Mesodermal cell (in vitro differentiated cells): ENCODE measurements around the gene PRKCA.
"Not testable (repeated sequence)": the region's sequence is repeated elsewhere in the genome, so short reads cannot be mapped to it uniquely, and the experiment has no call there.

ENCODE experiments used
- H3K27ac ChIP-seq: 2 replicates; pipeline ENCODE4 v1.7.0; 2013; ENCODE audit warnings: mild to moderate bottlenecking, low read depth, low read length, moderate library complexity; ENCODE audit not compliant: severe bottlenecking
- H3K36me3 ChIP-seq: 2 replicates; pipeline ENCODE4 v1.7.1; 2013; ENCODE audit warnings: mild to moderate bottlenecking, low read length, moderate library complexity; ENCODE audit not compliant: control insufficient read depth, insufficient read depth
- H3K4me1 ChIP-seq: one replicate; pipeline ENCODE4 v1.7.1; 2013; ENCODE audit warnings: mild to moderate bottlenecking, low read length; ENCODE audit not compliant: insufficient read depth, control insufficient read depth, poor library complexity, severe bottlenecking
- H3K4me3 ChIP-seq: 2 replicates; pipeline ENCODE4 v1.7.0; 2013; ENCODE audit warnings: low read length, control low read depth, mild to moderate bottlenecking; ENCODE audit not compliant: insufficient read depth, poor library complexity, severe bottlenecking; ENCODE audit errors: extremely low read depth
- H3K9me3 ChIP-seq: 2 replicates; pipeline ENCODE4 v1.7.1; 2013; ENCODE audit warnings: mild to moderate bottlenecking, low read length, moderate library complexity; ENCODE audit not compliant: control insufficient read depth
- WGBS, 2 experiments: methylation state at CpG; one replicate each; pipeline ENCODE4 v1.1.5; 2013; ENCODE audit warnings: missing lambda C conversion rate in 2 of 2; ENCODE audit not compliant: insufficient coverage in 2 of 2; 5-methylcytosine and 5-hydroxymethylcytosine counted together

Gene PRKCA

DNA sequence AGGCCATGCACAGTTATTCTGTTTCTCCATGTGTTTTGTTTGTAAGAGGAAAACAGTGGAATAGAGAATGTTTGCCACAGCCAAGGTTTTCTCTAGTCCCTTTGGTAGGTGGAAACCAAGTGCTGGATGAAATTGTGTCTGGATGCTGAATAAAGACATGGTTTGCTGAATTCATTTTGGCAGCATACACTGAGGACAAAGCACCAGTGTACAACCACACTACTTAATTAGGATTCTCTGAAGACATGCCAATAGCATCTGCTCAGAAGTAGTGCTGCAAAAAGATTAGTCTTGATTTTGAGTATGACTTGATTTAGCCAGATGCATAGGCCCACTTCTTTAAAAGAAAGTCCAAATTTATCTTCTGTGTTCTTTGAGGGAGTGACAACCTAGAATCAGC, 302.0 kb downstream of the PRKCA start:
- Histone ChIP-seq H3K9me3 (no peaks in the 10 kb centered on the region), H3K36me3 (no peaks in the 10 kb centered on the region), H3K4me3 (no peak overlapping the region), H3K27ac (no peak overlapping the region), H3K4me1 (peaks cover 8% of the 10 kb centered on the region)

DNA sequence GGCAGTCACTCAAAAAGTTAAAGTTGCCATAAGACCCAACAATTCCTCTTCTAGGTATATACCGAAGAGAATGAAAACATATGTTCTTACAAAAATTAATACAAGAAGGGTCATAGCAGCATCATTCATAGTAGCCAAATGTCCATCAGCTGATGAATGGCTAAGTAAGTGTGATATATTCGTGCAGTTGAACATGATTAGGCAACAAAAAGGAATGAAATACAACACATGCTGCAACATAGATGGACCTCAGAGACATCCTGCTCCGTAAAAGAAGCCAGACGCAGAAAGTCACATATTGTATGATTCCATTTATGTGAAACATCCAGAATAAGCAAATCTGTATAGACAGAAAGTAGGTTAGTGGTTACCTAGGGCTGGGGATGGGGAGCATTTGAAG, 303.1 kb downstream of the PRKCA start:
- no peaks in the 10 kb centered on the region for H3K36me3 ChIP-seq
- H3K27ac ChIP-seq, result no peak overlapping the region
- H3K9me3 ChIP-seq, result peaks cover 9% of the 10 kb centered on the region
- H3K4me3 ChIP-seq, result no peak overlapping the region
- peaks cover 8% of the 10 kb centered on the region for H3K4me1 ChIP-seq
- WGBS, 2 experiments, result 86 to 100% methylated on average over 1 of the region's 4 CpGs

DNA sequence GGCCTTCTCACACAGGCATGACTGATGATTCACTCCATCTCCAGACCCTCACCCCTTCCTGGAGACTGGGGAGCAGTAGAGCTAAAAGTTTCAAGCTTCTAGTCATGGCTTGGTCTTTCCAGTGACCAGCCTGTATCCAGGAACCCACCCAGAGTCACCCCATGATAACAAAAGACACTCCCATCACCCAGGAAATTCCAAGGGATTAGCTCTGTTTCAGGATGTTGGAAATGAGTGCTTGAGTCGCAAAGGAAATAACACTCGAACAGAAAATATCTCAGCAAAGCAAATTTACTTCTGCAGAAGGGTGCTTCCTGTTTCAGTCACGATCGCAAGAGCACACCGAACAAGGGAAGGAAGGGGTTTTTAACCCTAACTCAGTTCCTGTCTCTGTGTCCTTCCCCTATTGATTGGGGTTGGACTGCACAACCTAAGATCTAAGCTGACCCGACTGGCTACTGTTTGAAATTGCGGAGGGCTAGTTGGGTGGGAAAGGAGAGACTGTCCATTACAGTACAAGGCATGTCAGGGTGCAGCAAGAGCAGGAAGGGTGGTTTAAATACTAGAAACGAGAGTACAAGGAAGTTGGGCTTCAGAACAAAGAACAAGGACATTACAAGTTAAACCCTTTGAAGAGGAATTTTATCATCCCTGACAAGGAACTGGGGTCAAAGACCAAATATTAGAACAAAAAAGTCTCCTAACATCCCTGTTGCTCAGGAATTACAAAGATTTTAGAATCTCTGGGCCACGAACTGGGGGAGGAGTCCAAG, 308.1 kb downstream of the PRKCA start:
- no peak overlapping the region for H3K27ac ChIP-seq
- H3K4me3 ChIP-seq, result no peak overlapping the region
- H3K36me3 ChIP-seq, result no peaks in the 10 kb centered on the region
- WGBS, 2 experiments, result 96 to 98% methylated on average over 5 to 7 of the region's 9 CpGs
- H3K4me1 ChIP-seq, result peaks cover 6% of the 10 kb centered on the region
- peaks cover 21% of the 10 kb centered on the region for H3K9me3 ChIP-seq

DNA sequence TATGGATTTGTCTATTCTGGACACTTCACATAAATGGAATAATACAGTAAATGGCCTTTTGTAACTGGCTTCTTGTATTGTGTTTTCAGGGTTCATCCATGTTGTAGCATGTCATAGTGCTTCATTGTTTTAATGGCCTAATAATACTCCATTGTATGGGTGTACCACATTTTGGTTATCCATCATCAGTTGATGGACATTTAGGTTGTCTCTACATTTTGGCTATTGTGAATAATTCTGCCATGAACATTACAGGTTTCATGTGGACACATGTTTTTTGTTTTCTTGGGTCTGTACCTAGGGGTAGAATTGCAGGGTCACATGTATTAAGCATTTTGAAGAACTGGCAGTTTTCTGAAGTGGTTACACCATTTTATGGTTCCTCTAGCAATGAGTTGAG, 309.0 kb downstream of the PRKCA start:
- peaks cover 6% of the 10 kb centered on the region for H3K4me1 ChIP-seq
- H3K4me3 ChIP-seq, result no peak overlapping the region
- H3K36me3 ChIP-seq, result no peaks in the 10 kb centered on the region
- peaks cover 21% of the 10 kb centered on the region for H3K9me3 ChIP-seq
- H3K27ac ChIP-seq, result no peak overlapping the region

DNA sequence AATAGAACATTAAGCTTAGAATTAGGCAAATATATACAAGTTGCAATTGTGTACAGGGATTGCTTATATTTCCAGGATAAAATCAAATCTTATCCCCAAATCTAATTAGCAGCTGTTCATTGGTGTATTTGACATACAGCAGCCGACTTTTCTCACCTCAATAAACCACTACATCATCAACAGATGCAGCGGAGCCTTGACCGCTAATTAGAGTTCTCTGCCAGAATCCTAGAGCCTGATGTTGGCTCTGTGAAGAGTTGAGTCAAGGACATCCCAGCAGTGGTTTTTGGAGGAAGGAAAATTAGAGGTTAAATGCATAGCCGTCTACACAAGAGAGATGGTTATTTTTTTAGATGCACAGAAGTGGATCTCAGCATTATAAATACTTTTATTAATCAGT, 310.6 kb downstream of the PRKCA start:
- Histone ChIP-seq H3K36me3 (no peaks in the 10 kb centered on the region), H3K27ac (no peak overlapping the region), H3K4me3 (no peak overlapping the region), H3K9me3 (peaks cover 21% of the 10 kb centered on the region), H3K4me1 (peaks cover 6% of the 10 kb centered on the region)
- 83% methylated on average over 1 of the region's 4 CpGs; no CpG with 5 or more reads in 1 of the 2 experiments for WGBS, 2 experiments

DNA sequence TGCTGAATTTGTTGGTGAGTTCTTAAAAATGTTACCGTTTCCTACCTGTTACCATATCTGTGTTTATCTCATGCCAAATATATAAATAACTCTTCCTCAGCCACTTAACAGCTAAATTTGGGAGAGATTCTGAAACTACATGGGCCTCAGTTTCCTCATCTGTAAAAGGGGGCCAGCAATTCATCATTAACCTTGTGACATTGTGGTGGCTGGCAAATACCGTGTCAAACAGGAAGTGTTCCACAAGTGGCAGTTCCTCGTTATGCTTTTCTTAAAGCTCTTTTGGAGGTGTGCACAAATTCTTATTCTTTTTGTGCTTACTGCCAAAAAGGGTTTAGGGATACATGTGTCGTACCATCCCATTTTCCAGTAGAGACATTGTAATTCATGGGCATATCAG, 312.1 kb downstream of the PRKCA start:
- no peak overlapping the region for H3K27ac ChIP-seq
- no peak overlapping the region for H3K4me3 ChIP-seq
- peaks cover 21% of the 10 kb centered on the region for H3K9me3 ChIP-seq
- H3K4me1 ChIP-seq, result peaks cover 6% of the 10 kb centered on the region
- H3K36me3 ChIP-seq, result no peaks in the 10 kb centered on the region
- 77 to 88% methylated on average over 2 of the region's 4 CpGs for WGBS, 2 experiments

DNA sequence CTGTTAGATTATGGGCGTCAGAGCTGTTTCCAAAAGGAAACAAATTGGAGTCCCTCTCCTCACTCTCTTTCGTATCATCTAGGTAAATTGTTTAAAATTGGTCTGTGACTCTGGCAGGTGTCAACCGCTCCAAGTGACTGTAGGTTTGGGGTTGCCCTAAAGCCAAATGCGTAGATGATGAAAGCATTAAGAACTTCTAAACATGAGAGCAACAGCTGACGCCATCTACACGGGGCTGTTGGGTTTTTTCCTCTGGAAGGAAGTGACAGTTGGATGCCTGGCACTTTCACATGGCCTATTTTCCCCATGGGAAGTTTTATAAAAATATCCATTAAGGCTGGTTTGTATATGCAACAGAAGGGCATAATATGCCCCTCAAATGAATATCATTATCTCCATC, 316.8 kb downstream of the PRKCA start:
- Histone ChIP-seq H3K9me3 (no peaks in the 10 kb centered on the region), H3K36me3 (no peaks in the 10 kb centered on the region), H3K4me3 (no peak overlapping the region), H3K4me1 (peaks cover 8% of the 10 kb centered on the region), H3K27ac (no peak overlapping the region)
- WGBS, 2 experiments, result 93 to 100% methylated on average over 1 to 5 of the region's 6 CpGs

DNA sequence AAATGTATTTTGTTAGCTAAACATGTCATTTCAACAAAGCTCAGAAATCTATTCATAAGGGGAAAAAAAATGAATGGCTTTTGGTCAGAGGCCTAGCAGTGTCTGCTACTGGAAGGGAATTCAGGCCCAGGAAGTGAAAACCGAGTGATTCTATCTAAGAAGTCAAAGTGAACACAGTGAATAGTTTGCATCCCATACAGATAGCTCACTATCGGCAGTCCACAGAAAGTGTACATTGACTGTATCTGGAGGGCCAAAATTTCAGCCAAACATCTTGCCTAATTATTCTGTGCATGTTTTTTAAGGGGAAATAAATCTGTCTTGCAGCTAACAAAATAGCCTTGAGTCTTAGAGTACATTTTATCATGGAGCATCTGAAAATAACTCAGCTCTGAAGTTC, 318.1 kb downstream of the PRKCA start:
- Histone ChIP-seq H3K27ac (no peak overlapping the region), H3K4me1 (peaks cover 3% of the 10 kb centered on the region), H3K36me3 (no peaks in the 10 kb centered on the region), H3K4me3 (no peak overlapping the region), H3K9me3 (no peaks in the 10 kb centered on the region)
- whole genome bisulfite sequencing, 2 experiments, result 95% methylated on average over 2 of the region's 2 CpGs; no CpG with 5 or more reads in 1 of the 2 experiments

DNA sequence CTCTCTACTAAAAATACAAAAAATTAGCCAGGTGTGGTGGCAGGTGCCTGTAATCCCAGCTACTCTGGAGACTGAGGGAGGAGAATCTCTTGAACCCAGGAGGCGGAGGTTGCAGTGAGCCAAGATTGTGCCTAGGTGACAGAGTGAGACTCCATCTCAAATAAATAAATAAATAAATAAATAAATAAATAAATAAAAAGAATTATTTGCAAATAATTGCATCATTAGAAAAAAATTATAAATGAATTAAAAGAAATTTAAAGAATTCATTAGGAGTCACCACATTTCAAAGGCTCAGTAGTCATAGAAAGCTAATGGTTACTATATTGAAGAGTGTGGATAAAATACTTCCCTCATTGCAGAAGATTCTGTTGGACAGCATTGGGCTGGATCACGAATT, 322.2 kb downstream of the PRKCA start:
- H3K27ac ChIP-seq, H3K4me1 ChIP-seq, H3K9me3 ChIP-seq, H3K36me3 ChIP-seq, H3K4me3 ChIP-seq: not testable (repeated sequence)
- WGBS, 2 experiments, result no CpG with 5 or more reads among the region's 2 CpGs

DNA sequence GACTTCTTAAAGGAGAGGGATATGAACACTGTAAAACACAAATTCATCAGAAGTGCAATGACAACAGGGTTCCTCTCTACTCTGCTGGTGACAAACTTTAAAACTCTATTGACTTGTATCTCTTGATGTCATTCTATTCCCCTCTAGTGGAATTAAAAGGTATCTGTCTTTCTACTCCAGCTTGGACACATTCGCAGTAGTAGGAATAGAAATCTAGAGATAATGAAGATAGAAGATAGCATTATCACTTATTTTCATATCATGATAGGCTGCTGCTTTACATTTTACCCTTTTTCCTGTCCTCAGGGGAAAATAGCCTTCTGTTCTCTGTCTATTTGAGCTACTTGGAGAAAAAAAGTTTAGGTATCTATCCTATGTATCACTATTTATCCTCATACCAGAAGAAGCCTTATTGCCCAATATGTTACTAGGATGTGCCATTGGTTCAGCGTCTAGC, 322.9 kb downstream of the PRKCA start:
- Histone ChIP-seq H3K36me3 (no peaks in the 10 kb centered on the region), H3K9me3 (no peaks in the 10 kb centered on the region)
- WGBS, 2 experiments, result 67 to 100% methylated on average over 1 of the region's 2 CpGs

DNA sequence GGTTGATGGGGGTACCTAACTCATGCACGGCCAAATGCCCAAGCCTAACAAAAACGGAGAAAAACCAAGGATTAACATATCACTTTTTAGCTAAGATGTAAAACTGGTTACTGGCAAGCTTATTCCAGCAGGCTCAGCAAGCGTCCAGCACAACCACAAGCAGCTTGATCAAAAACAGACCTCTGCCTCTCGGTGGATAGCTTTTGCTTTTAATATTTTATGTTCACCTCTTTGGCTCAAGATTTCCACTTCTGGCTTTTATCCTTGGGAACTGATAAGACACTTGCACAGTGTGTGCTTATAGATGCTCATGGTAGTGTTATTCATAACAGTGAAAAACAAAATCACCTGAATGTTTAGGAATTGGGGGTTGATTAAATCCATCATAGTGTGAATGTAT, 325.6 kb downstream of the PRKCA start:
- H3K27ac ChIP-seq, result no peak overlapping the region
- H3K4me3 ChIP-seq, result no peak overlapping the region
- no peaks in the 10 kb centered on the region for H3K4me1 ChIP-seq
- H3K36me3 ChIP-seq, result no peaks in the 10 kb centered on the region
- WGBS, 2 experiments, result 85 to 100% methylated on average over 1 to 3 of the region's 4 CpGs
- H3K9me3 ChIP-seq, result no peaks in the 10 kb centered on the region

More for the DNA sequence above, 322.9 kb downstream of the PRKCA start:
- no peak overlapping the region for H3K4me3 ChIP-seq
- H3K27ac ChIP-seq, result no peak overlapping the region
- H3K4me1 ChIP-seq, result peaks cover 3% of the 10 kb centered on the region
